ENCODE data around the gene SIX5.

- TF ChIP-seq CTCF (IDR thresholded peaks at IDR 0.05) (no peak), PREB (CRISPR knock-in tag; IDR thresholded peaks at IDR 0.05; ENCODE audit: borderline replicate concordance) (no peak), ZNF263 (CRISPR knock-in tag; IDR thresholded peaks at IDR 0.05; ENCODE audit: low read depth) (no peak), SP1 (CRISPR knock-in tag; conservative IDR thresholded peaks at IDR 0.05) (no peak), ZNF232 (CRISPR knock-in tag; IDR thresholded peaks at IDR 0.05) (no peak), PRDM15 (CRISPR knock-in tag; IDR thresholded peaks at IDR 0.05) (no peak), MAX (CRISPR knock-in tag; IDR thresholded peaks at IDR 0.05) (no peak), JUN (CRISPR knock-in tag; IDR thresholded peaks at IDR 0.05) (no peak)
Measured at GRCh38 chr19:45804959-45805230, 35.8 kb upstream of the SIX5 start.

Data from WTC11 (cell line).